Stimulated activated CD8-positive, alpha-beta memory T cell treated with anti-CD3 and anti-CD28 coated beads, Interleukin-15, amount 100 ng/mL, for 1 hour (primary cell): ENCODE measurements around the gene RPS27.
"Not testable (repeated sequence)": the region's sequence is repeated elsewhere in the genome, so short reads cannot be mapped to it uniquely, and the experiment has no call there.

Experiments
- DNase-seq: peaks from one replicate; pipeline ENCODE4 v3.0.0-alpha.2; 2020; ENCODE audit warnings: low read depth

Gene RPS27

DNA sequence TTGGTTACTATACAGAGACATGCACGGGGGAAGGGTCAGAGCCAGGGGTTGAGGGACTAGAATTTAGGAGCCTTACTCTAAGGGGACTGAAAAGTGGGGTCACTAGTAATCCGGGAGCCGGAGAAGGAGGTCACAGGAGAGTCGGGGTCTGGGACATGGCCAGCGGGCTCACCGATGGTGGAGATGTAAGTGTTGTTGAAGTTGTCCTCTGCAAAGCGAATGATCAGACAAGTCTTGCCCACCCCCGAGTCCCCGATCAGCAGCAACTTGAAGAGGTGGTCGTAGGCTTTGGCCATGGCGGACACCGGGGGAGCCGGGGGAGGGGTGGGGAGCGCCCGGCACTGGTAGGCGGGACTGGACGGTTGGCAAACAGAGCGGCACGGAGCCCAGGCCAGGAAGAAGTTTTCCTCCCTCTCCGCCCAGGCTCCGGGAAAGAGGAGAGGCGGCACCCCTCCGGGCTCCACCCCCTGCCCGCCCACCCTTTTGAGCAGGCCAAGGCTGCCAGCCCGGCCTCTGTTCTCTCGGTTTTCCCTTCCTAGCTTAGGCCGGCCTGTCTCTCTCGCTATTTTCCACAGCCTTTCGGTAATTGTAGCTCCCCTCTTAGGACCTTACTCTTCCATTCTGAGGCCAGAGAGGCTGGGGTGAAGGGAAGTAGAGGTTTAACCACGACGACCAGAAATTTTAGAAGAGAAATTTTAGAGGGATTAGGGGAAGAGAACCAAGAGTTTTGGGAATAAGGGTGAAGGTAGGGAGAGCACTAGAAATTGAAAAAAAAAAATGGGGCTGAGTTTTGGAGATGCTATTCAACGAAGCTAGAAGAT, 4.4 kb upstream of the RPS27 start, which contains the start of gene RAB13:
TSS of gene RAB13 (minus strand) at position 399 of the 821 bp plus-strand sequence. CDS start at position 296, 103 bp downstream.
- DNase-seq: no peak

DNA sequence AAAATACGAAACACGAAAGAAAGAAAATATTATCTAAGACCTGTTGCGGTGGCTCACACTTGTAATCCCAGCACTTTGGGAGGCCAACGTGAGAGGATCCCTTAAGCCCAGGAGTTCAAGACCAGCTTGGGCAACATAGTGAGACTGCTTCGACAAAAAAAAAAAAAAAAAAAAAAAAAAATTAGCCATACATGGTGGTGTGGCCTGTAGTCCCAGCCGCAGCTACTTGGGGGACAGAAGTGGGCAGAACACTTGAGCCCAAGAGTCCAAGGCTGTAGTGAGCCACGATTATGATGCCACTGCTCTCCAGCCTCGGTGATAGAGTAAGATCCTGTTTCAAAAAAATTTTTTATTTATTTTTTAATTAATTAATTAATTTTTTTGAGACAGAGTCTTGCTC, 2.9 kb upstream of the RPS27 start:
- no peak for DNase-seq

DNA sequence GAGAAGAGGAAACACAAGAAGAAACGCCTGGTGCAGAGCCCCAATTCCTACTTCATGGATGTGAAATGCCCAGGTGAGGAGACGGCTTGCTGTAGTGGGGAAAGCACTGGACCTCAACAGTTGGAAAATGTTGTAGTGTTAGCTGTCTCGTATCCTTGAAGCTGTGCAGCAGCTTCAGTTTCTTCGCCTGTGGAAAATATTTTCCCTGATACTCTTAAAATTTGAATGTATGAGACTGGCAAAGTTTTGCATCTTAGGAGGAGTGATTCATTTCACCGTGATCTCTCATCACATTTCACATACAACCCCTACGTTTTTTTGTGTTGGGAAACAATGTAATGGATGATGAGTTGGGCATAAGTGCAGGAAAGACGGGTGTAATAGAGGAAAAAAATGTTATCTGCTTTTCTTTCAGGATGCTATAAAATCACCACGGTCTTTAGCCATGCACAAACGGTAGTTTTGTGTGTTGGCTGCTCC, 629 bp downstream of the RPS27 start:
- no peak for DNase-seq

DNA sequence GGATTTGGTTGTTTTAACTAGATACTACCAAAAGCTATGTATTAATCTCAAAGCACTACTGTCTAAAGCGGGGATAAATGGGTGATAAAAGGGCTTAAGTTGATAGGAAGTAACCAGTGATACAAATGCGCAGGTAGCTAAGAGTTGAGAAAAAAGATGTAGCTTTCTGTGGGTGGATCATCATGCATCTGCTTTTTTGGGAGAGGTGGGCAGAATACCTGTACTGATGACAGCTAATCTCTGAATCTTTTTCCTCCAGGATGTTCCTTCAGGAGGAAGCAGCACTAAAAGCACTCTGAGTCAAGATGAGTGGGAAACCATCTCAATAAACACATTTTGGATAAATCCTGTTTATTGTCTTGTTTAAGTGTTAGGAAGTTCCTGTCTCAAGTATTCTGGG, 1.2 kb downstream of the RPS27 start:
- no peak for DNase-seq

DNA sequence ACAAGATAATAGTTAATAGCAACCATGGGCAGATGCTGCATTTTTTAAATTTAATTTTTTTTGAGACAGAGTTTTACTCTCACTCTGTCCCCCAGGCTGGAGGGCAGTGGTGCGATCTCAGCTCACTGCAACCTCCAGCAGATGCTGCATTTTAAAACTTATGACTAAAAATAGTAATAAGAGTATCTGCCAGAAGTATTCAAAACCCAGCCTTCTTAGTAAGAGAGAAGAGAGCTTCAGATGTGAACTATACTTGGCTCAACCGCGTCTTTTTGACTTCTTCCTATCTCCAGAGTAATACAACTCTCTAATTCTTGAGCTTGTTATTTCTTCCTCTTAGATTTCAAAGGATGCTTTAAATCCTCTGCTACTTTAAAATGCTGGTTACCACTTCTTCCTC, 4.6 kb downstream of the RPS27 start:
- no peak for DNase-seq

DNA sequence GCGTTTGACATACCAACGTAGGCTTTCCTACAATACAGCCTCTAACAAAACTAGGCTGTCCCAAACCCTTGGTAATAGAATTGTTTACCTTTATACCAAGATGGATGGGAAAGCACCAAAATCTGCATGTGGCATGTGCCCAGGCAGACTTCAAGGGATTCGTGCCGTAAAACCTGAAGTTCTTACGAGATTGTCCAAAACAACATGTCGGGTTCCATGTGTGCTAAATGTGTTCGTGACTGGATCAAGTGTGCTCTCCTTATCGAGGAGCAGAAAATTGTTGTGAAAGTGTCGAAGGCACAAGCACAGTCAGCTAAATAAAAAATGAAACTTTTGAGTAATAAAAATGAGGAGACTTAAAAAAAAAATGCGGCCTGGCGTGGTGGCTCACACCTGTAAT, 5.1 kb downstream of the RPS27 start:
- no peak for DNase-seq

DNA sequence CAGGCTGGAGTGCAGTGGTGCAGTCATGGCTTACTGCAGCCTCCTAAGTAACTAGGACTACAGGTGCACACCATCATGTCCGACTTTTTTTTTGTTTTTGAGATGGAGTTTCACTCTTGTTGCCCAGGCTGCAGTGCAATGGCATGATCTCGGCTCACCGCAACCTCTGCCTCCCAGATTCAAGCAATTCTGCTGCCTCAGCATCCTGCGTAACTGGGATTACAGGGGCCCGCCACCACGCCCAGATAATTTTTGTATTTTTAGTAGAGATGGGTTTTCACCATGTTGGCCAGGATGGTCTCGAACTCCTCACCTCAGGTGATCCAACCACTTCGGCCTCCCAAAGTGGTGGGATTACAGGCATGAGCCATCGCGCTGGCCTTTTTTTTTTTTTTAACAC, 6.3 kb downstream of the RPS27 start:
- not testable (repeated sequence) for DNase-seq

DNA sequence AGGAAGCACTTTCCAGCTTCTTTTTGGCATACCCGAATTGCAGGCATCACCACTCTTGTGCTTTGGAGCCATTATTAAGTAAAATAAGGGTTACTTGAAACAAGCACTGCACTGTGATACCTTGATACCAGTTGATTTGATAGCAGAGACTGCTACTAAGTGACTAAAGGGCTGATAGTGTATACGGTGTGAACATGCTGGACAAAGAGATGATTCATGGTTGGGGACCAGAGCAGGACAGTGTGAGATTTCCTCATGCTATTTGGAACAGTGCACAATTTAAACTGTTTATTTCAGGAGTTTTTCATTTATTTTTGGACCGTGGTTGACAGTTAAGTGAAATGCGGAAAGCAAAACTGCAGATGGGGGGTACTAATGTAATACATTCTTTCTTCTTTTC, 9.9 kb downstream of the RPS27 start:
- no peak for DNase-seq

DNA sequence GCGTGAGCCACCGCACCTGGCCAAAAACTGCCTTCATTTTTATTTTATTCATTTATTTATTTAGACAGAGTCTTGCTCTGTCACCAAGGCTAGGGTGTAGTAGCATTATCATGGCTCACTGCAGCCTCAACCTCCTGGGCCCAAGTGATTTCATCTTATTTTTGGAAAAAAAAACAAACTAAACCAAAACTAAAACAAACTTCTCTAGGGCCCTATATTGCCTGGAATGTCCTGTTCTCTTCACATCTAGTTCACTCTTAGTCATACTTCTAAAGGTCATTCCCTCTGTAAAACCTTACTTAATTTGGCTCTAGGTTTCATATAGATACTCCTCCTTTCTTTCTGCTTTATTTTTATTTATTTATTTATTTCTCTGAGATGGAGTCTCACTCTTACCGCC, 15.6 kb downstream of the RPS27 start:
- DNase-seq: no peak

DNA sequence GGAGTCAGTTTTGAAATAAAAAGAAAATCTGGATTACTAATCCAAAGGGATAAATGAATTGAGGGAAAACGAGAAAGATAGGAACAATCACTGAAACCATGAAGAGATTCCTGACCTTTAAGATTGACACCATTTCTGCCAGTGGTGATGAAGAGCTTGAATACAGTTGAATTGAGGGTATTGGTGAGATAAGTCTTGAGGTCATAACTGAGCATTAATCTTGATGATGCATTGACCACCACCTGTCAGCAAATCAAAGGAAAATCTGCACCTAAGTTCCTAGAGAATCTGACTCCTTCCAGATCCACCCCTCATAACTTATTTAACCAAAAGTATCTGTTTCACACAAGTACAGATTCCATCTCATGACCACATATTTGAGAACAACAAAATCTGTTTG, 21.6 kb downstream of the RPS27 start:
- no peak for DNase-seq

DNA sequence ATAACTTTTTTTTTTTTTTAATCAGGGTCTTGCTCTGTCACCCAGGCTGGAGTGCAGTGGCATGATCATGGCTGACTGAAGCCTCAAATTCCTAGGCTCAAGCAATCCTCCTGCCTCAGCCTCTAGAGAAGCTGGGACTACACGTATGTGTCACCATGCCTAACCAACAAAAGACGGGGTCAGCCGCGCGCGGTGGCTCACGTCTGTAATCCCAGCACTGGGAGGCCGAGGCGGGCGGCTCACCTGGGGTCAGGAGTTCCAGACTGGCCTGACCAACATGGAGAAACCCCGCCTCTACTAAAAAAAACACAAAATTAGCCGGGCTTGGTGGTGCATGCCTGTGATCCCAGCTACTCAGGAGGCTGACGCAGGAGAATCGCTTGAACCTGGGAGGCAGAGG, 22.0 kb downstream of the RPS27 start:
- DNase-seq: not testable (repeated sequence)

DNA sequence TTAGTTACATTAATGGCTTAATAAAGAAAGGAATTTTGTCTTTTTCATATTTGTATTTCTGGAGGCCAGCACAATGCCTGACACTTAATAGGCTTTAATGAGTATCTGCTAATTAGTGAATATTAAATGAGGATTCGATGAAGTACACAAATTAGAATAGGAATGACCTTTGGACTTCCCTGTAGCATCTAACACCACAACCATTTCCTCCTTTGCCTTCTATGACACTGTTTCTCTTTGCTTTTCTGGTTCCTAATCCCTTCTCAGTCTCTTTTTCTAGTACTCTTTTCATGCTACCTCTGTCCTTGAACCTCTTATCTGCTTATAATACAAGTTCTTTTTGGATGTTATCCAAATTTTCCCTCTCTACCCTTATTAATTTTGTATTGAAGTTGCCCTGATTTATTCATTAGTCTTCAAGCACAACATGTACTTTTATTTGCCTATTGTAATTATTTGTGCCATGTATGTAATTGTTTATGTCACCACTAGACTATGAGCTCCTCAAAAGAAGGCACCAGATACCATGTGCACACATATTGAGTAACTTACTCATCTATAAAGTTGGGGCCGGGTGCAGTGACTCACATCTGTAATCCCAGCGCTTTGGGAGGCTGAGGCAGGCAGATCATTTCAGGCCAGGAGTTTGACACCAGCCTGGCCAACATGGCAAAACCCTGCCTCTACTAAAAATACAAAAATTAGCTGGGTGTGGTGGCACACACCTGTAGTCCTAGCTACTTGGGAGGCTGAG, 23.8 kb downstream of the RPS27 start:
- no peak for DNase-seq

DNA sequence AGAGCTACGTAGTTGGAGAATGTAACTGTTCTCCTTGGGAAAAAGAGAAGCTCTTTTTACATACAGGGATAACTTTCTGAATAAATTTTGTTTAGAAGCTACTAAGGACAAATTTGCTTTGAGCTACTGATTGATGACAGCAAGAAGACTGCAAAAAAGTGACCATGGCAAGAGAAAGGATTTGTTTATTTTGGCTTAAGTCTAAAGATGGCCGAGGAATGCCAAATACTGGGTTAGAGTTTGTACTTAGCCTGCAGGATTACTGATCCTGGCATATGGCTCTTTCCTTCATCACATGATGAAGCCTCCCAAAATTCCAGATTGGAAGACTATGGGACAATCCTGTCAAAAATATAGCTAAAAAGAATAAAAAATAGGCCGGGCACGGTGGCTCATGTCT, 28.7 kb downstream of the RPS27 start:
- DNase-seq: no peak

DNA sequence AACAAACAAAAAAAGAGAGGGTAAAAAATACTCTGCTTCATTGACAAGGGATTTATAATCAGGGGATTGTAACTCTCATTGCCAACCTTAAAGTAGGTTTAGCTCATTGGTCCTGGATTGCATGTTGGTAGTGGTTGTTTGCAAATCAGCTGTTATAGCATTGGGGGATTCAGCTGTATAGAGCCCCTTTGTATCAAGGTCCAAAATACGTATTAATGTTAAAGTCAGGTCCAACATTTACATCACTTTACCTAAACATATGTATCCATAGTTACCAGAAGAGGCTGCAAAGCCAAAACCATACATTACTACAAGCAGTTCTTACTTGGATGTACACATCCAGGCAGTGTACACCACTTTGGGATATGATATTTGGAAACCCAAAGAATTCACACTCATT, 29.4 kb downstream of the RPS27 start:
- DNase-seq: no peak

DNA sequence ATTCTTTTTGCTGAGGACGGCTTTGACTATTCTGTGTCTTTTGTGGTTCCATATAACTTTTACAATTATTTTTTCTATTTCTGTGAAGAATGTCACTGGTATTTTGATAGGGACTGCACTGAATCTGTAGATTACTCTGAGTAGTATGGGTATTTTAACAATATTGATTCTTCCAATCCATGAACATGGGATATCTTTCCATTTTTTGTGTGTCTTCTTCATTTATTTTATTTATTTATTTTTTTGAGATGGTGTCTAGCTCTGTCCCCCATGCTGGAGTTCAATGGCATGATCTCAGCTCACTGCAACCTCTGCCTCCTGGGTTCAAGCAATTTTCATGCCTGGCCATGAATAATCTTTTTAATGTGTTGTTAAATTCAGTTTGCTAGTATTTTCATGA, 43.1 kb downstream of the RPS27 start:
- not testable (repeated sequence) for DNase-seq
